ENCODE data around the gene CSRP3.

The CSRP3 gene

GRCh38 chr11:19225123-19225522 is 23.3 kb upstream of the CSRP3 start:
- DNase-seq = no peak

GRCh38 chr11:19220903-19221724 is 19.3 kb upstream of the CSRP3 start:
- no peak for DNase-seq

DNA sequence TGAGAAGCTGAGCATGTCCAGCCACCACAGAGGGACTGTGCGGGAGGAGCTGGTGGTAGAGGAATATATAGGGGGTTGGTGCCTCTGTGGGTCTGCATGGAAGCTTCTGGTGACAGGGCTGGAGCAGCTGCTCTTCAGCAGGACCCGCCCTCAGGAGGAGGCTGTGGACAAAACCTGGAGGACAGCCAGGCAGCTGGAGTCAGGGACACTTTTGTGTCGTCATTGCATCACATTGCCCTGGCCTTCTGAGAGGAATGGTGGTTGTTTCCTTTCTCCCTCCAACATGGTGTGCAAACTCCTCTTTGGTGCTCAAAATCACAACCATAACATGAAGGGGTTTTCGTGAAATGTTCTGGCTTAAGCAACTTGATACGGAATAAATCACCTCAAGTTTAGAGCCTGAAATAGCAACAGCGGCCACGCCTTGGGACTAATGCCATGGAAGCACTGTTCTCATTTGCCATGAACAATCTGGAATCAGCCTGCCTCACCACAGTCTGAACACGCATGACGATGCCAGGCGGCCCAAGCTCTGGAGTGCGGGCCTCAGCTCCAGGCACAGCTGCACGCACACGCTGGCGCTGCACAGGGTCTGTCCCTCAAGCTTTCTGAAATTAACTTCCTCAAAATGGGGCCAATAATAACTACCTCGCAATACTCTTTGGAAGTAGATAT is 17.1 kb upstream of the CSRP3 start:
- DNase-seq = no peak

DNA sequence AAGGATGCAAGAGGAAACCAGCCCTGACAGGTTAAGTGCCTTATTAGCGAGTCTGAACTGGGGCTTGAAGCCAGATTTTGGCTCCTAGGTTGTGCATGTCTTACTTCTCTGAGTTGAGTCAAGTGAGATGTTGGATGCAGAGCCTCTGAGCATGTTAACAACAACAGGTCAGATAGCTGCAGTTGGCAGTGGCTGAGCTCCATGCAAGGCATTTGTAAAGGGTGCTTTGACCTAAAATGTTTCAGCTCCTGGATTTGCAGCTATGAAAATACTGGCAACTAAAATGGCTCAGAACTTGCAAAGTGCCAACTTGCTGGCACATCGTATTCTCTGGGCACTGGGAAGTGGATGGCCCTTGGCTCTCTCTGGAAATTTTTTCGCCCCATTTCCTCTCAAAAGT is 16.4 kb upstream of the CSRP3 start:
- no peak for DNase-seq

GRCh38 chr11:19216709-19217374 is 15.1 kb upstream of the CSRP3 start:
- no peak for DNase-seq

DNA sequence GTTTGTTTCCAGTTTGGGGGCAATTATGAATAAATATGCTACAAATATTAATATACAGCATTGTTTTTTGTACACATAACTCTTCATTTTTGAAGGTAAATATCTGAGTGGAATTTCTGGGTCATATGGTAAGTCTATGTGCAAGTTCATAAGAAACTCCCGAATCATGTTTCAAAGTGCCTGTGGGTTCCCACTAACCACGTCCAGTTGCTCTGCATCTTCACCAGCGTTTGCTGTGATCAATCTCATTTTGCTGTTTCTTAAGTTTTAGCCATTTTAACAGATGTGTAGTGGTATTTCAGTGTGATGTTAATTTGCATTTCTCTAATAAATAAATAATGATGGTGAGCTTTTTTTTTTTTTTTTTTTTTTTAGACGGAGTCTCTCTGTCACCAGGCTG is 14.2 kb upstream of the CSRP3 start:
- DNase-seq = no peak

DNA sequence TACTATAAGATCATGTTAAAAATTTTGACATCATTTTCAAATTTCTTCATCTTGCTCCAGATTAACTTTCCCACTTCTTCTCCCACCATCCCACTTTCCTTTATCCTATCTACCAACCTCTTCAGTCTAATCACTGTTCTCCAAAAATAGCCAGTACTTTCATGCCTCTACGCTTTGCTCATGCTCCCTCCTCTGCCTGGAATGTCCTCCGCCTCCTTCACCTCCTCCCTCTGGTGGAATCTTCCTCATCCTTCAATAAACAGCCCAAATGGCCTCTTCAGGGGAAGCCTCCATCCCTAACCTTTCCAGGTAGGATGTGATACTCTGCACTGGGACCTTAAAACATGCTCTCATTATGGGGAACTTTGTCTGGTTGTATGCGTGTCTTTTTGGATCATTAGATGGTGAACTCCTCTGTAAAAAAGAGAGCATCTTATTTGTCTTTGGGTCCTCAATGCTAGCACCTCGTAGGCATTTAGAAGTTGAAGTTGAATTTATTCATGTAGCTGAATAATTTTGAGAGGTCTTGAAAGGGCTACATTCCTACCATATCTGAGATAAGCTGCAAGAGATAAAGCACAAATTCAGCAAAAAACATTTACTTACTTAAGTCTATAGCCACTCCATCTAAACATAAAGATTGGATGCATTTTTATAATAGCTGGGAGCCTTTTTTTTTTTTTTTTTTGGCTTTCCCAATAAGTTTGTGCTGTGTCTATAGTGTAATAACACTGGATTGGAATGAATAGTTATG is 8.0 kb upstream of the CSRP3 start:
- no peak for DNase-seq

- no peak for DNase-seq
Measured at GRCh38 chr11:19208959-19209546, 7.3 kb upstream of the CSRP3 start.

DNA sequence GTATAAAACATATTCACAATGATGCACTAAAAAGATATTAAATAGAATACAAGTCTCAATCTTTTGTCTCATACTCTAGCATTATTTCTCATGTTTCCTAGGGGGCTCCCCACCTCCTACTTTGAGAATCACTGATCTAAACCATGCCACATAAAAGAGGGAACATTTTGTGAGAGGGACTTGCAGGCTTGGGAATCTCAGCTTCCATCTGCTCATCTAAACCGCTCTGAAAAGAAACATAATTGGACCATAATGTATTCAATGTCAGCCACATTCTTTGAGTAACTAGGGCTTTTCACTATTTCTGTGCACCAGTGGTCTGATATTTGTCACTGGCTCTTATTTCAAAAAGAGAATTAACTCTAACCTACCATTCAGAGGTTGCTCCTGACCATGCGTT is 6.4 kb upstream of the CSRP3 start:
- DNase-seq = no peak

DNA sequence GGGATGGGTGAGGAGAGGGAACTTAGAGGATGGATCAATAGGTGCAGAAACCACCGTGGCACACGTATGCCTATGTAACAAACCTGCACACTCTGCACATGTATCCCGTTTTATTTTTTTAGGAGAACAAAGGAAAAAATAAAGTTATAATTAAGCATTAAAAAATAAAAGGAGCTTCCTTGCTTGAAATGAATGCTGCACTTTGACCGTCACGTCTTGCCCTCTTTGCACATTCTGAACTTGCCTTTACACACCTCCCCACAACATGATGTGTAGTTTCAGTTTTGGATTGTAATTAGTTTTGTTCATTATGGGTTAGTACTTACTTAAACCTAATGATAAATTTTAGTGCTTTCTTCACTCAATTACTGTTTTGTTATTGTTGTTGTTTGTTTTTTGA is 3.1 kb upstream of the CSRP3 start:
- no peak for DNase-seq

GRCh38 chr11:19200410-19201201 is 1.2 kb downstream of the CSRP3 start:
- peak; percentile 66 for DNase-seq

- DNase-seq = no peak
Measured at GRCh38 chr11:19199771-19200170, 2.0 kb downstream of the CSRP3 start.

DNA sequence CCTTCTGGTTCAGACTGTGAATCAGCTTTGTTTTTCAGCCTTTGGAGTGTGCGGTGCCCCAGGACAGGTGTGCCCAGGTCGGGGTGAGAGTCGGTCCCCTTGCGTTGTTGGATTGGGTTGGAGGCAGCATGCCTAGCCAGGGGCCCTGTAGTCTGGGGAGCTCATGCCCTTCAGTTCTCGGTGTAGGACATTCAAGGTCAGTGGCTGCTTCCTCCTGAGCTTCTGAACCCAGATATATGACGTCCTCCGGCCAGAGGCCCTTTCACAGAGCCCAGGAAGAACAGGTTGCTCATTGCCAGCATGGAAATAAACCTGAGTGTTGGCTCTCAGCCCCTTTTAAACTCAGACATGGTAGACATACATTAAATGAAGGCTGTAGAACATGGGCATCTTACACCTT is 2.7 kb downstream of the CSRP3 start:
- no peak for DNase-seq

GRCh38 chr11:19196432-19196831 is 5.4 kb downstream of the CSRP3 start:
- DNase-seq = no peak

DNA sequence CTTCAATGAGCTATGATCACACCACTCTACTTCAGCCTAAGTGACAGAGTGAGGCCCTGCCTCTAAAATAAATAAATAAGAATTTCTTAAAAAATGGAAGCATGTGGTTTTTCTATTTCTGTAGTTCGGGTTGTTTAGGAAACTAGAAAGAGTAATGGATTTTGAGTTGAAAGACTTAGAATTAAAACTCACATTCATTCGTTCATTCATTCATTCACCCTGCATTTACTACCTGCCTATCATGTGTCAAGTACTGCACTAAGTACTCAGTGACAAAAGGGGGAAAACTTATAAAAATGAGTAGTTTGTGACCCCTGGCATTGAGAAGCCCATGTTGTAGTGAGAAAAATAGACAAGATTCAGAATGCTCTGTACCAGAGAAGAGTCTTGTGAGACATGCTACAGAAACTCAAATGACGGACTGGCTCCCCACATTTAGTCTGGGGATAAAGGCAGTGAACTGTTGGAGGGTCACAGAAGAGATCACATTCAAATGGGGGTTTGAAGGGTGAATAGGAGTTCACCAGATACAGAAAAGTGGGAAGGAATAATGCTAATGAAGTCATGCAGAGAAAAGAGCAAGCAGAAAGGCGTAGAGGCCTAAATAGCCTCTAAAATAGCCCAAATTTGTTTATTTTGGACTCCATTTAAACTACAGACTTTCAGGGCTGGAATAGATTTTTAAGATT is 7.0 kb downstream of the CSRP3 start:
- no peak for DNase-seq

GRCh38 chr11:19193916-19194315 is 7.9 kb downstream of the CSRP3 start:
- DNase-seq = no peak

- no peak for DNase-seq
Measured at GRCh38 chr11:19191530-19192169, 10.1 kb downstream of the CSRP3 start.

DNA sequence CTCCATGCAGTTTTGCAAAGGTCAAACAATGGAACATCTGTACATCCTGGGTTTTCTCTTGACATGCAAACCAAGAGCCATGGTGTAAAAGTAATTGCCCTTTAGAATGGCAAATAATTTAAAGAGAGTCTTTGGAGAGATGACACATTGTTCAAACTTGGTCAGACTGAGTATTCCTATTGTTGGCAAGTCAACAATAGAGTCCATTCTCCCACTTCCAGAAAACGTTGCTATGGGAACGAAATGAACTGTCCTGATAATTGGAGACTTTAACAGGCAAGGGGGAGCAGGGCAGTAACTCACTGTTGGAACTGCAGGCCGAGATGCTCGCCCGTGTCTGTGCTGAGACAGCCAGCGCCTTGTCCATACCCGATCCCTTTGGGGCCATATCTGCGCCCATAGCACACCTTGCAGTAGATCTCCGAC is 13.9 kb downstream of the CSRP3 start:
- DNase-seq = no peak

GRCh38 chr11:19187114-19187832 is 14.5 kb downstream of the CSRP3 start:
- DNase-seq = no peak

DNA sequence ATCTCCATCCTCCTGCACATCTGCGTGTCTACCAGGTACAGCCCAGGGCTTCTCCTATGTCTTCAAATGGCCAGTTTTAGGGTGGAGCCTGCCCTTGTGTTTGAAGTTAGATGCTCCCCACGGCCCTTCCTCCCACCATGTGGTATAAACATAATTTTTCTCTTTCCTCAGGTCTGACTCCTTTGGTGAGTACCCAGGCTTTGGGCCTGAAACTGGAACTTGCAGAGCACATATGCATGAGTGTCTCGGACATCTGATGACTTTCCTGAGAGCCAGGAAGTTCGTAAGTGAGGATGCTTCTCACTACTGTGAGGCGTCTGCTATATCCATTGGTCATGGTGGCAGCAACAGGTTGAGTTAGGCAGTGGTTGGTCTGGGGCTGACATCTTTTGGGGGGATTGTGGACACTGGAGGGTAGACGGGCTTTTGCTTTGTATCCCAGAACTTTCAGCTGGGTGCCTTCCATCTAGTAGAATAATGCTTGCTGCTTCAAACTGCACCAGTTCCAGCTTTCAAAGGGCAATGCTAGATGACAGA is 16.2 kb downstream of the CSRP3 start:
- no peak for DNase-seq

All from NCI-H2029 treated with DMSO at 0.1 percent for 48 hours (cell line).